PC-9 (cell line): ENCODE data around the gene LIME1.

Experiments used
- CTCF ChIP-seq: fragments of 200-600 bp; sonication (generic); conservative IDR thresholded peaks from 2 replicates; pipeline ENCODE4 v1.6.1; 2017; ENCODE audit warnings: mixed run types, antibody characterized with exemption, mild to moderate bottlenecking, moderate library complexity
- EZH2 ChIP-seq: fragments of 200-600 bp; sonication (generic); IDR thresholded peaks from 2 replicates; pipeline ENCODE4 v1.8.0; 2017; ENCODE audit warnings: antibody characterized with exemption, low read depth

GRCh38 chr20:63739130-63740069 is 2.9 kb downstream of the LIME1 start, which contains the start of gene SLC2A4RG:
- TF ChIP-seq CTCF (no peak), EZH2 (no peak)
